A673 (cell line): ENCODE results near the gene TCHHL1. TPM values are rescaled to one million over a fixed set of nuclear protein-coding genes. Genes with fewer than 3 reads are reported as not detected.

ENCODE experiments used
- BruUV-seq: library from RNA; stranded (reverse); fragments of 400-500 nt; replicated peaks from 2 replicates; lab custom pipeline; 2021; lab: Mats Ljungman, UMichigan
- CTCF ChIA-PET: fragments of 300-600 bp; sonication (Branson Sonifier 250); formaldehyde crosslinking; loops from one replicate; lab custom pipeline; 2022; ENCODE audit warnings: antibody characterized with exemption; lab: Charles Lee
- POLR2A ChIA-PET: fragments of 300-600 bp; sonication (Branson Sonifier 250); formaldehyde crosslinking; loops from one replicate; lab custom pipeline; 2022; ENCODE audit warnings: antibody characterized with exemption; ENCODE audit not compliant: low non-redundant PET; lab: Charles Lee
- DNase-seq: peaks from one replicate; pipeline ENCODE4 v3.0.0-alpha.2; 2015; ENCODE audit warnings: low spot score
- H3K27ac ChIP-seq: fragments of 200-600 bp; sonication (generic); 2 replicates; pipeline ENCODE4 v1.5.1; 2016; ENCODE audit warnings: mixed run types, low read depth, mild to moderate bottlenecking, mixed read lengths, antibody characterized with exemption, low read length; ENCODE audit not compliant: poor library complexity, severe bottlenecking
- H3K27me3 ChIP-seq: fragments of 200-600 bp; sonication (generic); replicated peaks from 2 replicates; pipeline ENCODE4 v1.6.1; 2017; ENCODE audit warnings: mixed run types, low read depth, mild to moderate bottlenecking, mixed read lengths, antibody characterized with exemption, low read length; ENCODE audit not compliant: insufficient read depth, poor library complexity
- H3K36me3 ChIP-seq: fragments of 200-600 bp; sonication (generic); 2 replicates; pipeline ENCODE4 v1.6.1; 2016; ENCODE audit warnings: mixed run types, mild to moderate bottlenecking, mixed read lengths, antibody characterized with exemption, low read length; ENCODE audit not compliant: insufficient read depth, poor library complexity, severe bottlenecking
- H3K4me1 ChIP-seq: fragments of 200-600 bp; sonication (generic); 2 replicates; pipeline ENCODE4 v1.6.1; 2017; ENCODE audit warnings: mixed run types, mild to moderate bottlenecking, mixed read lengths, antibody characterized with exemption, low read length; ENCODE audit not compliant: insufficient read depth, poor library complexity, severe bottlenecking
- H3K4me3 ChIP-seq: fragments of 200-600 bp; sonication (generic); 2 replicates; pipeline ENCODE4 v1.5.1; 2016; ENCODE audit warnings: low read depth, mixed run types, mild to moderate bottlenecking, mixed read lengths, low read length; ENCODE audit not compliant: poor library complexity, severe bottlenecking
- H3K9me3 ChIP-seq: fragments of 200-600 bp; sonication (generic); 2 replicates; pipeline ENCODE4 v1.6.1; 2016; ENCODE audit warnings: mixed run types, low read depth, mild to moderate bottlenecking, mixed read lengths, antibody characterized with exemption, low read length; ENCODE audit not compliant: poor library complexity, severe bottlenecking
- CTCF ChIP-seq: fragments of 300-800, 200-600 bp; sonication (generic); conservative IDR thresholded peaks from 2 replicates; pipeline ENCODE4 v1.5.1; 2017; ENCODE audit warnings: low read depth, mild to moderate bottlenecking, antibody characterized with exemption, low read length, moderate library complexity, mixed read lengths
- EZH2 ChIP-seq: fragments of 200-600 bp; sonication (generic); IDR thresholded peaks from 2 replicates; pipeline ENCODE4 v1.6.1; 2017; ENCODE audit warnings: borderline replicate concordance, low read depth, mild to moderate bottlenecking, mixed read lengths, antibody characterized with exemption, low read length; ENCODE audit not compliant: poor library complexity, severe bottlenecking
- intact Hi-C: fragments of 100-400 bp; cut with micrococcal nuclease; formaldehyde crosslinking; loops from one replicate; pipeline ENCODE4 v1.10.0; 2022; ENCODE audit not compliant: unreplicated experiment
- total RNA-seq: library from RNA; stranded (reverse); gene quantifications from 2 replicates; pipeline ENCODE4 v1.2.3, GENCODE V29; 2021

TCHHL1 gene
- total RNA-seq, 1 experiment from 2014 or later: not detected

- intact Hi-C loops: no loop called here
- Histone ChIP-seq H3K36me3 (peaks cover 20% of the 10 kb centered on the region), H3K27me3 (peaks cover 15% of the 10 kb centered on the region), H3K4me1 (peaks cover 29% of the 10 kb centered on the region), H3K4me3 (peak within 1 kb of the TSS; percentile 57), H3K27ac (peak within 1 kb of the TSS; percentile 76), H3K9me3 (no peaks in the 10 kb centered on the region)
- ChIA-PET POLR2A (interaction anchor here (0.5 to 0.6 kb wide), 2 partner anchors 239 to 287 kb away, joined by 3 to 4 read pairs; no protein-coding TSS in a partner anchor), CTCF (no interaction called here)
- TF ChIP-seq CTCF: no peak
- no peak for TF ChIP-seq EZH2
- BruUV-seq: TSS peak; percentile 67
- DNase-seq: peak; percentile 86
These were observed 52.3 kb downstream of the TCHHL1 start, which contains the start of gene S100A11 for GRCh38 chr1:152036267-152037216. TSS of gene S100A11 (minus strand) at chr1:152037004. CDS start at chr1:152036915, 89 bp downstream.

DNA sequence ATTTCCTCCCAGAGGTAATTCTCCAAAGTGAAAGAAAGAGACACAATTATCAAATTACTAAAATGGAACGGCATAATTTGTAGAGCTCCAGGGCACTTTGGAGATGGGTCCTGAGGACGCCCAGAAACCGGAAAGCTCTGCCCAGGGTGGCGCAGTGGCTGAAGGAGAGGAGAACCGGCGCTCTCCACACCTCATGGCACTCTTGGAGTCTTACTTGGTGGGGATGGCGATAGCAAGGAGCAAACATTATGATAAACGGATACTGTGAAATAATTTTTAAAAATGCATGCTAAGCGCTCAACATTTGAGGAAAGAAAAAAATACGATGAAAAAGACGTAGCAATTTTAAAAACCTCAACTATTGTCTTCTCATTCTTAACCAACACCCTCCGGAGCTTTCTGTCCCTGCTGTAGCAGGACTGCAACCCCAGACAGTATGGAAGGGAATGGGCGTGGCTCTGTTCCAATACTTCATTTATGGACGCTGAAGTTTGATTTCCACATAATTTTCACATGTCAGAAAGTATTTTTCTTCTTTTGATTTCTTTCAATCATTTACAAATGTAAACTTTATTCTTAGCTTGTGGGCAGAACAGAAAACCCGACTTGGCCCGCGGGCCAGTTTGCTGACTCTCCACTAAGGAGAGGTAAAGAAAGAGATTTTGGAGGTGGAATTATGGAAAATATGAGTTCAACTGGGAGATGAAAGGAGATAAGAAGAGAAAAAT lies 53.2 kb downstream of the TCHHL1 start:
- CTCF ChIA-PET: interaction anchor here (1.6 kb wide), 1 partner anchor 21 kb away, joined by 3 read pairs; no protein-coding TSS in a partner anchor
- intact Hi-C loops: no loop called here
- H3K9me3 ChIP-seq: no peaks in the 10 kb centered on the region
- H3K4me3 ChIP-seq: peak overlapping the region; percentile 57
- H3K27ac ChIP-seq: peak overlapping the region; percentile 76
- H3K4me1 ChIP-seq: peaks cover 29% of the 10 kb centered on the region
- DNase-seq: peak; percentile 68
- no TSS peak for BruUV-seq
- H3K36me3 ChIP-seq: peaks cover 23% of the 10 kb centered on the region
- TF ChIP-seq EZH2 (no peak), CTCF (no peak)
- peaks cover 7% of the 10 kb centered on the region for H3K27me3 ChIP-seq
- POLR2A ChIA-PET: interaction anchor here (0.5 to 0.7 kb wide), 2 partner anchors 224 to 240 kb away, joined by 3 to 4 read pairs; no protein-coding TSS in a partner anchor
